T-helper 1 cell treated with Interleukin-12 subunit alpha and Interleukin-12 subunit beta and Interleukin-4 antibody, amounts not matched to agents 30 ng/mL and 1 ng/mL, for 36 hours (primary cell): ENCODE data around the gene DNPEP. TPM values are rescaled to one million over a fixed set of nuclear protein-coding genes. Genes with fewer than 3 reads are reported as not detected.

ENCODE experiments used
- intact Hi-C: fragments of 100-400 bp; cut with micrococcal nuclease; formaldehyde crosslinking; loops from one replicate; pipeline ENCODE4 v1.15.1; 2024
- total RNA-seq: library from RNA; stranded (reverse); gene quantifications from 2 replicates; pipeline ENCODE4 v1.2.3, GENCODE V29; 2022

DNPEP gene
- total RNA-seq, 1 donor from 2014 or later: 81.0 TPM

DNA sequence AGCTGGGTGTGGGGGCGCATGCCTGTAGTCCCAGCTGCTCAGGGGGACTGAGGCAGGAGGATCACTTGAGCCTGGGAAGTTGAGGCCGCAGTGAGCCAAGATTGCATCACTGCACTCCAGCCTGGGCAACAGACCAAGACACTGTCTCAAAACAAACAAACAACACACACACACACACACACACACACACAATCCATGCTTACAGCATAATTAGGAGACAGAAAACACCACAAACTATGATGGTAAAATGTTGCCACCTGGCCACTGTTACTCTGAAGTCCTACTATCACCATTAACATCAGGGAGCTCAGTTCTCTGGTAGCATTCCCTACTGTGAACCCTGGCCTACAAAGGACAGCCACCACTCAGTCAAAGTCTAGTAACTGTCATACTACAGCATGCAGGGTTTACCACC is 18.3 kb downstream of the DNPEP start:
- intact Hi-C loops: no loop called here

DNA sequence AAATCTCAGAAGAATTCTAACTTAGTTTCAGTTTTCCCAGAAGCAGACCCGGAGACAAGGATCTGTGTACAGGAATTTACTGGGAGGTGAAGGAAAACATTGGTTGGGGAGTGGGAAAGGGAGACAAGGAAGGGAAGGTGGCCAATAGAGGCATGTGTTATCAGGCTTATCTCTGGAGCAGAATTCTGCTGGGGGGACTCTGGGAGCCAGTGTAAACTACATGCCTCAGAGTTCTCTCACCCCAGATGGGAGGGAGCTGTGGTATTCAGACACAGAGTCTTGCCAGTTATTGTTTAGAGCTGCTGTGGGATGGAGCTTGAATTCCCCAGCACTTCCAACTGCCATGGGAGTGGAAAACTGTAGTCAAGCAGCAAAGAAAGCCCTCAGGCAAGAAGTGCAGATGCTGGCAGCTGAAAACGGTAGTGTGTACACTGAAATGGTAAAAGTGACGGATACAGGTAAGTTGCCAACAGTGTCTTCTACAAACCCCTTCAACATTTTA is 19.0 kb downstream of the DNPEP start:
- intact Hi-C loops: no loop called here

DNA sequence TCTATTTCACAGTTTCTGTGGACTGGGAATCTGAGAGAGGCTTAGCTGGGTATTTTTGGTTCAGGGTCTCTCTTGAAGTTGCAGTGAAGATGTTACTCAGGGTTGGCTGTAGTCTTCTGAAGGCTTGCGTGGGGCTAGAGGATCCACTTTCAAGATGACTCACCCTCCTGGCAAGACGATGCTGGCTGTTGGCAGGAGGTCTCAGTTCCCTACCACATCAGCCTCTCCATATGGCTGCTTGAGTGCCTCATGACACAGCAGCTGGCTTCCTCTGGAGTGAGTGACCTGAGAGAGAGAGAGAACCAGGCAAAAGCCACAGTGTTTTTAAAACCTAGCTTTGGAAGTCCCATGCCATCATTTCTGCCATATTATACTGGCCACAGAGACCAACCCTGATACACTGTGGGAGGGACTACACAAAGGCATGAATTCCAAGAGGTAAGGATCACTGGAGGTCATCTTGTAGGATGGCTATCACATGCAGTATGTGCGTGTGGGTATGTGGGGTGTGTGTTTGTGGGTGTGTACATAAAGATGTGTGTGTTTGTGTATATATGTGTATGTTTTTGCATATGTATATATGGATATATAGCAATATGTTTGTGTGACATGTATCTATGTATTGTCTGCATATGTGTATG is 25.1 kb downstream of the DNPEP start:
- intact Hi-C loops: no loop called here

DNA sequence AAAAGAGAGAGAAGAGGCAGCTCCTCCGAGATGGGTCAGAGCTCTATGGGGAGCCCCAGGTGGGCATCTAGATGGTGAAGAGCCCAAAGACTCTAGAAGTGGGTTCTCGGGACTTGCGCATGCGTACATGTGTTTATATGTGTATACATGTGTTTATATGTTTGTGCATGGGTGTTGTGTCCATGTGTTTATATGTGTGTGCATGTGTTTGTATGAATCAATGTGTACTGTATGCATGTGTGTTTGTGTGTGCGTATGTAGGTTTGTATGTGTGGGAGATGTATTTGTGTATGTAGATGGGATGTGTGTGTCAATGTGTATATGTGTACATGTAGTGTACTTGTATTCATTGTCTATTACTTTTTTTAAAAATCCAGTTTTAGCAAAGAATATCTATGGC is 25.6 kb downstream of the DNPEP start:
- intact Hi-C loops: no loop called here

DNA sequence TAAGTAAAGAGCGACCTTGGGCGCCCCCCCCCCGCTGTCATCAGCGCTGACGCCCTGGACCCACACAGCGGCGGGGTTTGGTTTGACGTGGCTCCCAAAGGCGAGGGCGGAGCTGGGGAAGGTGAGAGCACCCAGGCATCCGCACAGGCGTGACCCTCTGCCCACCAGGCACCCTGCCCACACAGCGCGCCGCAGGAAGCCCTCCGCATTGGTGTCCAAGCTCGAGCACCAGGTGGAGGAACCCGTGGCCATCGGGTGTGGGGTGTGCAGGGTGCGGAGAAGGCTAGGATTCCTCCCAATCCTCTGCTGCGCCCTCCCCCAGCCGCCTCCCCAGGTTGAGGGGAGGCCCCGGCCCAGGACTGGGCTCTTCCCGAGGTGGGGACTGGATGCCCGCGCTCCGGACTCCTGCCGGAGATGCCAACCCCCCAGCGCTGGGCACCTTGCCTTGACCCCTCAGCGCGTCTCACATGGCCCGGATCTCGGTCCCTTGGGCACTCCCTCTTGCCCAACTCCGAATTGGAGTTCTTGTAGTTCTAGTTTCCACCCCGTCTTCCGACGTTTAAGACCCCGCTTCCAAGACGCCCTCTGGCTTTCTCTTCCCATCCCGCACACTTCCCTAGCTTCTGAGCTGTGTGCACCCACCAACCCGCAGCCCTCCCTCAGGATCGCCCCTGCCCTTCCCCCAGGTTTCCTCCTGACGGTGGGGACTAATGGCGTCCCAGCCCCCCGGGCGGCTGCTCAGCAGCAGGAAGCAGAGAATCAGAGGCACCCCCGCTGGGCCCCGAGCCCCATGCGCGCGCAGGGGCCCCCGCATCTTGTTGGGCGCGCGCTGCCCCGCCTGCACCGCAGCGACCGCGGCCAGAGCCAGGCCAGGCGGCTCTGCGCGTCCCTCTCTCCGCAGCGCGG is 29.3 kb downstream of the DNPEP start:
- intact Hi-C loops: no loop called here

DNA sequence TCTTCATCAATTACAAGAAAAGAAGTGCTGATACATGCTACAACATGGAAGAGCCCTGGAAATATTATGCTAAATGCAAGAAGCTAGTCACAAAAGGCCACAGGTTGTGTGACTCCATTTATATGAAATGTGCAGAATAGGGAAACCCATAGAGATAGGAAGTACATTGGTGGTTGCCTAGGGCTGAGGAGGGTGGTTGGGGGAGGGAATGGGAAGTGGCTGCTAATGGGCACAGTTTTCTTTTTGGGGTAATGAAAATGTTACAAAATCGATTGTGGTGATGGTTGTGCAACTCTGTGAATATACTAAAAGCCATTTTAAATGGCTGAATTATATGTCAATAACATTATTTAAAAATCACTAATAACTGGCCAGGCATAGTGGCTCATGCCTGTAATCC is 30.9 kb downstream of the DNPEP start:
- intact Hi-C loops: no loop called here

DNA sequence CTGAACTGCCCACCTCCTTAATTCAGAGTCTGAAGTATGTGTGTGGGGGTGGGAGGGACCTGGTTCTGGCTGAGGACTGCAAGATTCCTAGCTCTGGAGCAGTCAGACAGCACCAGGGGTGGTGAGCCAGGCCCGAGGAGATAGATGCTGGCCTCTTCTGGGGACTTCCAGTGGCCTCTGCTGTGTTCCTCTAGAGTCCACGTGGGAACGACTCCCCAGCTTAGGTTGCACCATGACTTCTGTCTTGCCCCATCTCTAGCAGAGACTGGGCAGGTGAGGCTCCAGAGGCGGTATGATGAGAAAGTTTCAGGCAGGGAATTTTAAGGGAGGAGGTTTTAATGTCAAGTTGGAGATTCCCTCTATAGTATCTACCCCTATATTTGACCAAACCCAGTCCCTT is 33.1 kb downstream of the DNPEP start:
- intact Hi-C loops: no loop called here

DNA sequence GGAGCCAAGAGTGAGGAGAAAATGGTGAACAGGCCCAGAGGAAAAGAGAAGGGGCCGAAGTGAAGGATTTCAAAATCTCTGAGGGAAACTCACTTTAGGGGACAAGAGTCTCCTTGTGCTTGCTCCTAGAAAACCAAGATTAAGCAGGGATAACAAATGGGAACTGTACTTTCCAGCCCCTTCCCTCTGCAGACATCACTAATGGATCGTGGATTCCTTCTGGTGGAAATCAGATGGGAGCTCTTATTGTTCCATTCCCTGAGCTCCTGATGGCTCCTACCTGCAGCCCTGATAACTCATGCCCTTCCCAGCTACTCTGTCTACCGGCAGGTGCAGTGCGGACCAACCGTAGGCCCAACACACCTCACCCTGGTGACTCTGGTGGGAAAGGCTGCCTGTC is 34.6 kb downstream of the DNPEP start:
- intact Hi-C loops: loop anchor here (2.0 kb wide), 1 partner anchor 54 kb away; no protein-coding TSS in a partner anchor

DNA sequence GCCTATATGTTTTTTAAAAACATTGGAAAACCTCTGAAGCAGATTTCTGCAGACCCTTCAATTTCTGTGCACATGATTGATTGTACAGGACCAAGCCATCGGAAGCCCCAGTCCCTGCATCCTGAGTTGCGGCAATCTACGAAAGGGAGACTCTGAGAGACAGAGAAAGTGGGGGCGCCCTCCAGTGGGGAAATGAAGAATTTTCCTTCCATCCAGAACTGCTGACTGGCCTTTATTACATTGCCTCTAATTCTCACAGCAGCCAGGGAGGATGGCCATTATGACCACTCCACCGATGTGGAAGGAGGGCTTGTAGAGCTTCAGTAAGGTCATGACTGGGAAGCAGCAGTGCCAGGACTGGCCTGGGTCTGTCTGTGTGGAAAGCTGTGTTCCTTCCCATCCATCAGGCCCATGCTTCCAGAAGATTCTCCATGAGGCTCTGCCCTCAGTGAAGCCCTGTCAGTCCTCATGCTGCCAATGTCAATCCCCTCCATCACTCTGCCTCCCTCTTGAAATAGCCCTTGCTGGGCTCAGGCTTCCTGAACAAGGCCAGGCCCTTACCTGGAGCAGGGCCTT is 35.2 kb downstream of the DNPEP start:
- intact Hi-C loops: loop anchor here (1.0 to 2.0 kb wide), 3 partner anchors 54 to 192 kb away; partner anchors contain the start of genes DNAJB2 and NHEJ1

DNA sequence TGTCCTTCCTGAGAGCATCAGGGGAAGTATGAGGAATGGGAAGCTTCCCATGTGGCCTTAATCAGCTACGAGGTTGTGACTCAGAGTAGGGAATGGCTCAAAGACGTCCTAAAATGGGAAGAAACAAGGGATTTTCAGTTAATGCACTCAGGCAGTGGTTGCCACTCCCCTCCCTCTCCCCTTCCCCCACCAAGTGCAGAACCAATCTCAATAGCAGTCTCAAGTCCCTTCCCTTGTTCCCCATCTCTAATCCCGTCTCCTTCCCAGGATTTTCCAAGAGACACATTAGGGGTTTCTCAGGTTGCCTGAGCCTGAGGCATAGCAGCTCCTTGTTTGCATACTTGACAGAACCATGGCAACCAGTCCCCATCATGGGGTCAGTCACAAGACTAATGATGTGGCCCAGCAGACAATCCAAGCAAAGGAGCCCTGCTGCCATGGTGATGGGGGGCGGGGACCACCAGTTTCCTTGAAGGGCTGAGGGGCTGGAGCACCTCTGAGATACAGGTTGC is 36.9 kb downstream of the DNPEP start:
- intact Hi-C loops: no loop called here

DNA sequence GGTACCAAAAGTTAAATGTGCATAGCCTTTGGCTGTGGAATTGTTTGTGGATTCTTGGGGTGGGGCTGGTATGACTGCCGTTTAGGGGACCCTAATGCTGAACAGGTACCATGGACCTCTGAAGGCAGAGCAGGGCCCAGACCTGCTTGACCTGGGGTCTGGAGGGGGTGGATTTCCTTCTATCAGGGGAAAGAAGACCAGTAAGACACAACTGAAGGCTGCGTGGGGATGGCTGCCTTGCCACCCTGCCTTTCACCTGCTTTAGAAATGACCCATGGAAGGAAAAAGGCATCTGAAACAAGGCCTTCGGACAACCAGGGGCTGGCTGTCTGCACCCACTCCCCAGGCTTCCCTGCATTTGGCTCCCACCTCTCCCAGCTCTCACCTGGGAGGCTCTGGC is 37.5 kb downstream of the DNPEP start:
- intact Hi-C loops: no loop called here

DNA sequence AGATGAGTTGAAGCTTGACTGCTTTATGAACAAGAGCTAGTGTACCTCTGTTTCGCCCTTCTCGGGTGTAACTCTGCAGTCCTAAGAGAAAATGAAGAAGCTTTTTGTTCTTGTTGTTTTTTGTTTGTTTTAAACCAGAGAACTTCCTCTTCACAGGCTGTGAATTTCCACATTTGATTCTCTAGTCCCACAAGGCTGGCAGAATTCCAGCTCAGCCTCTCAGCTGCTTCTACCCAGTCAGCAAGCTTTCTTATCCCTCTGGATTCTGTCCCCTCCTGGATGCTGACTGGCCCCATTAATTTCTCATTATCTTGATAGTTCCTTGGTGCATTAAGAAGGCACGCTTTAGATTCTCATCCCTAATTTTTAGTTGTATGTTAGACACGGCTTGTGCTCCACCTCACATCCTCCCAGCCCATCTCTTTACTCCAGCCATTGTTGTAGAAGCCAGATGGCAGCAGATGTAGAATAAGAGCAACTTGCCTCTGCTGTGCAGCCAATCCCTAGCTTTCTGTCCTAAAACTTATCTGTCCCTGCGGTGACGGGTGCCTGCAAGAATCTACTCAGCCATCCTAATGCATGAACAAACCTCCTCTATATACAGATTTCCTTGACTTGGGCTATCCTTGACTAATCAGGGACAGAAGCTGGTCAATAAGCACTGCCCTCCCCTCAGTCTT is 42.8 kb downstream of the DNPEP start:
- intact Hi-C loops: no loop called here

DNA sequence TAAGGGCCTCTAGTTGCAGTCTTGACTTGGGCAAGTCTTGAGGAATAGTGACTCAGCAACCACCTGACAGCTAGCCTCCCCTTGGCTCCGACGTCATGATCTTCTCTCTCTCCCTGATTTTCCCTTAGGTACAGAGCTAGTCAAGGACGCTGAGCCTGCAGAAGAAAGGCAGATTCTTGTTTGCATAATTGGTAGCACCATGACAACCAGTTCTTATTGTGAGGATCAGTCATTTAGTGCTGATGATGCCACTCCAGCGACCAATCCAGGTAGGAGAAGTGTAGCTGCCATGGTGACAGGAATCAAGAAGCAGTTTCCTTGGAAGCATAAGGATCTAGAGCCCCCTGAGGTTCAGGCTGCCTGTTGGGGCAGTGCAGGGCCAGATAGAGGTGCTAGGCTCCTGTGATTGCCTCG is 52.3 kb downstream of the DNPEP start:
- intact Hi-C loops: no loop called here

DNA sequence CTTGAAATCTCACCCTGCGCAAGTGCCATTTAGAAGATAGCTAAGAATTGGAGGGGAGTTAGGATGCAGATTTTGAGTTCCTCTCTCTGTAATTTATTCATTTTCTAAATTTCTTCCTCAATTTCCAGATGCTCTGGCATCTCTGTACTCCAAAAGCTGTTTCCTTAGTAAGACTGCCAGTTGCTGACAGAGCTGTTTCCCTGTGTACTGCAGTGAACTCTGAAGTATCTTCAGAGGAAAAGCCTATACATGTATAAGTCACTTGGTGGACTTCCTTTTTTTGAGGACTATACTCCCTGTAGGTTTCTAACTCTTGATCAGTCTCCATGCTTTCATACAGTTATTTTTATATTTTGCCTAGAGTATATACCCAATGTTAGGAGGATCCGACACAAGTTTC is 53.6 kb downstream of the DNPEP start:
- intact Hi-C loops: no loop called here

DNA sequence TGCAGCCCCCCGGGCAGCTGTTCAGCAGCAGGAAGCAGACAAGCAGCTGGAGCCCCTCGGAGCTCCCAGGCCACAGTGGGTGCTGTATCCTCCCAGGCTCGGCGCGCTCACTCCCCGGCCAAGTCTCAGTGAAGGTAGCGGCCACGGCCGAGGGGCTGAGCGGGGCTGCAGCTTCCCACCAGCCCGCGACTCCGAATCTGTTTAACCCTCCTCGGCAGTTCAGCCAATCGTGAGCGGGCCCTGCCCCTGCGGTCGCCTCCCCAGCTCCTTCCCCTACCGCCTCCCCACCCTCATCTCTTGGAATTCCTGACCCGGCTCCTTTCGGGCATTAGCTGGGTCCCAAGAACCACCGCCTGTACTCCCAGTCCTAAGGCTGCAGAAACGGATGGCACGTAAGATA is 55.2 kb downstream of the DNPEP start, which contains the start of gene RESP18:
TSS of gene RESP18 (minus strand) at position 203 of the 400 bp plus-strand sequence.
- intact Hi-C loops: no loop called here

DNA sequence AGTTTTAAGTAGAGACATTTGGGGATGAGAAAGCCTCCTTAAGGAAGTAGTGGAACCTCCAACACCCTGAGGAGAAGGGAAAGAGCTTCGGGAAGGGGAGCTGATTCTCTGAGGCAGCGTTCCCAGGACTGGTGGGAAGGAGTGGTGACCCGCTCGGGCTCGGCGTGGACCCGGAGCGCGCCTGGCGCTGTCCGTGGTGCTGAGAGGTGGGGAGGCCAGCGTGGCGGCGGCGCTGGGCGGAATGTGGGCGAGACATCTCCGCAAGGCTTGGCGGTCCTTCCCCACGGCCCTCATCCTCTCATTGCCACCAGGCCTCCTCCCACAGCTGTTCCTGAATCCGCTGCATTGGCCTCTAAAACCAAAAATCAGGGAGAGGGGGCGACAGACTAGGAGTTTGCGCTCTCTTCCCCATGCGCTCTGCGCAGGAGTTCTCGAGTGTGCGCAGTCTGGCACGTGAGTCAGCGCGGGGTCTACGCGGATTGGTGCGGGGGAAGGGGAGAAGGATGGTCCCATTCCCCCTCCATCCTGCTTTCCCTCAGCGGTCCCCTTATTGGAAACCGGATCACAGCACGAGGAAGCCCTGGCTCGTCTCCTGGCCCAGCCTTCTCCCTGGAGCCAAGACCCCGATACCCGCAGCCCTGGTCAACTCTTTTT is 56.0 kb downstream of the DNPEP start:
- intact Hi-C loops: loop anchor here (1.0 kb wide), 1 partner anchor 23 kb away; no protein-coding TSS in a partner anchor

DNA sequence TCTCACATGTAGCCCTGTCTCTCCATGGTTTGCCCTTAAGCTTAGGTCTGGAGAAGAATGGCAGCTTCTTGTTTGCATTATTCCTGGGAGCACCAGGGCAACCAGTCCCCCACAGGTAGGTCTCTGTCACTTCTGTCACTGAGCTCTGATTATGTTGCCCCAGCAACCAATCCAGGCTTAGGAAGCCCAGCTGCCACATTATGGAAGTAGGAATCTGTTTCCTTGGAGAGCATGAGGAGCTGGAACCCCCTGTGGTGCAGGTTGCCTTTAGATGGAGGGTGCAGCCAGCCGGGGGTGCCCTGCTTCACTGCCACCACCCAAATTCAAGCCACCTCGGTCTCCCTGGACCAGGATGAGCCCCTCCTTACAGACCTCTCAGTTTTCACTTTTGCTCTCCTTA is 60.0 kb downstream of the DNPEP start:
- intact Hi-C loops: no loop called here

DNA sequence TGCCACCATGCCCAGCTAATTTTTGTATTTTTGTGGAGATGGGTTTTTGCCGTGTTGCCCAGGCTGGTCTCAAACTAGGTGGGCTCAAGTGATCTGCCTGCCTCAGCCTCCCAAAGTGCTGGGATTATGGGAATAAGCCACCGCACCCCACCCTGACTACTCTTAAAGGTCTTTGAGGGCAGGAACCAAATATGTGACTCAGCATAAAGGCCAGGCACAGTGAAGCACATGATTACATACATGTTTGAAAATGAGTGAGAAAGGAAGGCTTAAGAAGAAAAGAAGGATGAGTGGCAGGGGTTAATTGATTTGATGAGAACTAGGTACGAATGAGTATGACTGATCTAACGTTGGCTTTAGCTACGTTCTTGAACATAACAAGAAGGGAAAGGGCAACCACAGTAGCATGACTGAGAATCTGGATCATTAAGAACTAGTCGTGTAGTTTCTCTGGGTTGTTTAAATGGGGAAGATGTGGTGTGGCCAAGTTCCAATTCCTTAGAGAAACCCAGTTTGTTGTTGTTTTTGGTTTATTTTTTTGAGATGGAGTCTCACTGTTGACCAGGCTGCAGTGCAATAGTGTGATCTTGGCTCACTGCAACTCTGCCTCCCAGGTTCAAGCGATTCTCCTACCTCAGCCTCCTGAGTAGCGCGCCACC is 61.9 kb downstream of the DNPEP start:
- intact Hi-C loops: no loop called here

DNA sequence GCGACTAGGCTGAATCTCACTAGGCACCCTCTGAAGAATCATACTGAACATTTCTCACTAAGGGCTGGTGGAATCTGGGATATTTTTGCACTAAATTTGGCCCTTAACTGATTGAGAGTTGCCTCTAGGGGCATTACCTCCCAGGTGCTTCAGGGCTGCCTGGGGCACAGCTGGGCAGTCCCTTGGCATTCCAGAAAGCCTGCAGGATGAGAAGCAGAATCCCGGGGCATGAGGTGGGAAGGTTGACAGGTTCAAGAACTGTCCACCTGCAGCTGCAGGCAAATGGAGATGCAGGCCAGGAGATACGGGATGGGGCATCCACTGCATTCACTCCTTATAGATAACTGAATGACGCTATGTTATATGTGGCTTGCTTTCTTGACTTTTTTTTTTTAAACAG is 62.6 kb downstream of the DNPEP start:
- intact Hi-C loops: no loop called here

DNA sequence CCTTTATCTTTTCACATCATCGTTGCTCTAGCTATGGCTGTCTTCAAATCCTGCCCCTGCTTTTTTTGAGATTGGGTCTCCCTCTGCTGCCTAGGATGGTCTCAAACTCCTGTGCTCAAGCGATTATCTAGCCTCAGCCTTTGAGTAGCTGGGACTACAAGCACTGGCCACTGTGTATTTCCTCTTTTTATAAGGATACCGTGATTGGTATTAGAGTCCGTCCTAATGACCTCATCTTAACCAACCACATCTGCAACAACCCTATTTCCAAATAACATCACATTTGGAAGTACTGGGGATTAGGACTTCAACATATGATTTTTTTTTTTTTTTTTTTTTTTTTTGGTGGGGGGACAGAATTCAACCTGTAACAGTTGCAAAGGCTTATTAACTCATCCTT is 64.3 kb downstream of the DNPEP start:
- intact Hi-C loops: no loop called here
